B cell (primary cell): ENCODE data around the gene CTSL. TPM values are rescaled to one million over a fixed set of nuclear protein-coding genes. Genes with fewer than 3 reads are reported as not detected.

Source experiments
- ATAC-seq: fragments of 200-7000 bp; cut with Tn5 transposase; one replicate; pipeline ENCODE4 v1.10.0; 2021; ENCODE audit warnings: low read depth, mild to moderate bottlenecking, moderate number of reproducible peaks, moderate library complexity
- CTCF ChIA-PET: fragments of 350-600 bp; sonication (Branson Sonifier 250); formaldehyde crosslinking; loops from one replicate; lab custom pipeline; 2021; ENCODE audit warnings: antibody characterized with exemption, inconsistent platforms; lab: Charles Lee
- POLR2A ChIA-PET: fragments of 350-600 bp; sonication (Branson Sonifier 250); formaldehyde crosslinking; loops from one replicate; lab custom pipeline; 2021; ENCODE audit warnings: antibody characterized with exemption; lab: Charles Lee
- DNase-seq: peaks from one replicate; pipeline ENCODE4 v3.0.0; 2013
- H2AFZ ChIP-seq: 2 replicates; pipeline ENCODE4 v1.6.1; 2012; ENCODE audit warnings: mild to moderate bottlenecking, low read depth, low read length; ENCODE audit not compliant: insufficient read depth, poor library complexity, severe bottlenecking
- H3K27ac ChIP-seq, 2 donors: 1 replicate in 1 of 2; 2 replicates in 1 of 2; pipeline ENCODE4 v1.5.1; 2012 to 2013; ENCODE audit warnings: low read length in 2 of 2, mild to moderate bottlenecking in 2 of 2, moderate library complexity in 1 of 2
- H3K27me3 ChIP-seq, 4 experiments: fragments of 200-600 bp in 1 of 4; sonication (generic) in 1 of 4; replicated peaks in 1 of 4; 1 replicate in 2 of 4; 2 replicates in 2 of 4; pipeline versions ENCODE4 v1.6.1 to v1.7.0; 2013 to 2016; ENCODE audit warnings: low read length in 3 of 4, mild to moderate bottlenecking in 2 of 4, mixed read lengths in 1 of 4, moderate library complexity in 1 of 4; ENCODE audit not compliant: insufficient read depth in 4 of 4, control insufficient read depth in 3 of 4; ENCODE audit errors: control extremely low read depth in 1 of 4
- H3K36me3 ChIP-seq, 2 experiments: replicated peaks in 1 of 2; 1 replicate in 1 of 2; 2 replicates in 1 of 2; pipeline versions ENCODE4 v1.6.1 to v1.7.1; 2013; ENCODE audit warnings: low read length in 1 of 2; ENCODE audit not compliant: insufficient read depth in 2 of 2, control insufficient read depth in 1 of 2; ENCODE audit errors: control extremely low read depth in 1 of 2, extremely low read depth in 1 of 2
- H3K4me1 ChIP-seq, 2 donors: fragments of 200-600 bp in 1 of 2; sonication (generic) in 1 of 2; 1 replicate in 1 of 2; 2 replicates in 1 of 2; pipeline versions ENCODE4 v1.5.1 to v1.6.1; 2013 to 2017; ENCODE audit warnings: low read length in 2 of 2; ENCODE audit not compliant: control insufficient read depth in 2 of 2, insufficient read depth in 2 of 2
- H3K4me2 ChIP-seq: replicated peaks from 2 replicates; pipeline ENCODE3; 2012; ENCODE audit warnings: mild to moderate bottlenecking, low read depth, low read length; ENCODE audit not compliant: poor library complexity, severe bottlenecking
- H3K4me3 ChIP-seq, 5 experiments: fragments of 200-600 bp in 1 of 5; sonication (generic) in 1 of 5; 1 replicate in 3 of 5; 2 replicates in 2 of 5; pipeline versions ENCODE4 v1.5.1 to v1.7.0; 2011 to 2016; ENCODE audit warnings: low read length in 4 of 5, mild to moderate bottlenecking in 4 of 5, low read depth in 2 of 5, control low read depth in 1 of 5, moderate library complexity in 1 of 5; ENCODE audit not compliant: insufficient read depth in 1 of 5; ENCODE audit errors: control extremely low read depth in 1 of 5, extremely low read depth in 1 of 5
- H3K79me2 ChIP-seq: fragments of 200-600 bp; sonication (generic); one replicate; pipeline ENCODE4 v1.6.0; 2016; ENCODE audit warnings: low read length; ENCODE audit not compliant: control insufficient read depth, insufficient read depth
- H3K9ac ChIP-seq: fragments of 200-600 bp; sonication (generic); 2 replicates; pipeline ENCODE4 v1.6.1; 2017; ENCODE audit warnings: mild to moderate bottlenecking, low read length, moderate library complexity
- H3K9me3 ChIP-seq, 3 donors: one replicate each; pipeline versions ENCODE4 v1.6.1 to v1.7.1; 2013; ENCODE audit warnings: low read length in 2 of 3; ENCODE audit not compliant: control insufficient read depth in 2 of 3, insufficient read depth in 1 of 3; ENCODE audit errors: control extremely low read depth in 1 of 3
- H4K20me1 ChIP-seq: 2 replicates; pipeline ENCODE4 v1.6.0; 2012; ENCODE audit warnings: mild to moderate bottlenecking, low read length; ENCODE audit not compliant: insufficient read depth, control insufficient read depth, poor library complexity, severe bottlenecking
- H3K27ac Mint-ChIP-seq: one replicate; pipeline ENCODE4 v1.8.0; 2021; ENCODE audit warnings: mixed read lengths
- H3K27me3 Mint-ChIP-seq: one replicate; pipeline ENCODE4 v1.8.0; 2021; ENCODE audit warnings: mixed read lengths
- H3K4me1 Mint-ChIP-seq: one replicate; pipeline ENCODE4 v1.8.0; 2021; ENCODE audit warnings: mixed read lengths
- H3K4me3 Mint-ChIP-seq: one replicate; pipeline ENCODE4 v1.8.0; 2021; ENCODE audit warnings: mixed read lengths
- H3K9me3 Mint-ChIP-seq: one replicate; pipeline ENCODE4 v1.8.0; 2022; ENCODE audit warnings: mixed read lengths; ENCODE audit not compliant: insufficient read depth
- EZH2 ChIP-seq: IDR thresholded peaks from 2 replicates; pipeline ENCODE4 v1.6.1; 2012; ENCODE audit warnings: borderline replicate concordance, low read depth, mild to moderate bottlenecking, moderate library complexity, low read length; ENCODE audit not compliant: insufficient read depth, poor library complexity, severe bottlenecking
- WGBS: methylation state at CpG from one replicate; pipeline ENCODE4 v1.1.5; 2013; ENCODE audit warnings: missing lambda C conversion rate; ENCODE audit not compliant: insufficient coverage; 5-methylcytosine and 5-hydroxymethylcytosine counted together
- intact Hi-C: fragments of 100-400 bp; cut with micrococcal nuclease; formaldehyde crosslinking; loops from one replicate; pipeline ENCODE4 v1.10.0; 2022
- polyA plus RNA-seq: library from polyadenylated mRNA; depleted of rRNA; stranded (reverse); fragments of >200 nt; gene quantifications from 2 replicates; pipeline ENCODE4 v1.2.3, GENCODE V29; 2012
- total RNA-seq, 2 donors: library from RNA; stranded (reverse); fragments of 120-200 nt in 1 of 2; gene quantifications; 1 replicate in 1 of 2; 2 replicates in 1 of 2; pipeline versions ENCODE4 v1.2.3 to v1.2.4, GENCODE V29; 2013 to 2022
- TF ChIP-seq, protein P1 (sequence below): fragments of 200-600 bp; IDR thresholded peaks from one replicate; pipeline ENCODE4 v1.8.0; 2022; ENCODE audit warnings: antibody characterized with exemption, mild to moderate bottlenecking

Gene CTSL
- total and polyA plus RNA-seq, 2 donors (not counting 1 experiment from before 2014, with no cell fraction given): 0.13 to 0.74 TPM

DNA sequence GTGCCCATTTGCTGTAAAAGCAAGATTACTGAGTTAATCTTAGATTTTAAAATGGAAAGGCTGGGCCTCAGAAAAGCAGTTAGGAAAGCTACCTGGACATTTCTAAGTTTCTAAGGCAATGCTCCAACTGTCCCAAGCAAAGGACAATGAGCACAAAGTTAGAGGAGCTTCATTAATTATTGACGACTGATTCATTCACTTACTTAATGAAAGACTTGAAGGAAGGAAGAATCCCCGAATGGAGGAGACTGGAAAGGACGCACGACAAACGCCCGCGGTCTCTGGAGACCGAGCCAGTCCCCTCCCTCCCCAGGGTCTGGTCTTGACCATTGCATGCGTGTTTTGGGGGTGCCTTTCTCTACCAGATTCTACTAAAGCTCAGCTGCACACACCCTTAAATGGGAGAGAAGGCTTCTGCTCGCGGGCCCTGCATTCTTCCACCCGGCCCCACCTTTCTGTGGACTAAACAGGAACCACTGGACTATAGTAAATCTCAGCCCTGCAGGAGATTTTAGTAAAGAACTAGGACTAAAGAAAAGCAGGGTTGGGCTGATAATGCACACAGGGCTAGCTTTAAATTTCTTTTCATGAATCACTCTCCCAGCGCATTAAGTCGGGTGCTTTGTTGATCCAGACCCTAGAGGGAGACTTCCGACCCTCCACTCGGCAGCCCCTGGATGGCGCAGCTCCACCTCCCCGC is 44.8 kb downstream of the CTSL start:
- no peaks in the 10 kb centered on the region for H3K4me1 ChIP-seq
- no peaks in the 10 kb centered on the region for H4K20me1 ChIP-seq
- H3K27me3 ChIP-seq: peaks cover 0 to 6% (median 2%) of the 10 kb centered on the region in 4 experiments
- no peak overlapping the region for H3K4me2 ChIP-seq
- intact Hi-C loops: no loop called here
- no peak overlapping the region for H3K27ac ChIP-seq
- ATAC-seq (no peak), DNase-seq (no peak)
- POLR2A ChIA-PET: no interaction called here
- Mint-ChIP-seq H3K27me3 (no peaks in the 10 kb centered on the region), H3K4me1 (no peaks in the 10 kb centered on the region), H3K4me3 (no peak overlapping the region), H3K9me3 (no peaks in the 10 kb centered on the region), H3K27ac (no peak overlapping the region)
- WGBS: 40% methylated on average over 7 of the region's 18 CpGs
- CTCF ChIA-PET: no interaction called here
- peaks cover 0 to 5% (median 0%) of the 10 kb centered on the region in 3 donors for H3K9me3 ChIP-seq
- no peaks in the 10 kb centered on the region for H3K36me3 ChIP-seq
- no peak overlapping the region for H2AFZ ChIP-seq
- H3K79me2 ChIP-seq: no peaks in the 10 kb centered on the region
- no peak overlapping the region for H3K9ac ChIP-seq
- no peak overlapping the region for H3K4me3 ChIP-seq
- no peak for TF ChIP-seq EZH2
- TF ChIP-seq, protein P1, sequence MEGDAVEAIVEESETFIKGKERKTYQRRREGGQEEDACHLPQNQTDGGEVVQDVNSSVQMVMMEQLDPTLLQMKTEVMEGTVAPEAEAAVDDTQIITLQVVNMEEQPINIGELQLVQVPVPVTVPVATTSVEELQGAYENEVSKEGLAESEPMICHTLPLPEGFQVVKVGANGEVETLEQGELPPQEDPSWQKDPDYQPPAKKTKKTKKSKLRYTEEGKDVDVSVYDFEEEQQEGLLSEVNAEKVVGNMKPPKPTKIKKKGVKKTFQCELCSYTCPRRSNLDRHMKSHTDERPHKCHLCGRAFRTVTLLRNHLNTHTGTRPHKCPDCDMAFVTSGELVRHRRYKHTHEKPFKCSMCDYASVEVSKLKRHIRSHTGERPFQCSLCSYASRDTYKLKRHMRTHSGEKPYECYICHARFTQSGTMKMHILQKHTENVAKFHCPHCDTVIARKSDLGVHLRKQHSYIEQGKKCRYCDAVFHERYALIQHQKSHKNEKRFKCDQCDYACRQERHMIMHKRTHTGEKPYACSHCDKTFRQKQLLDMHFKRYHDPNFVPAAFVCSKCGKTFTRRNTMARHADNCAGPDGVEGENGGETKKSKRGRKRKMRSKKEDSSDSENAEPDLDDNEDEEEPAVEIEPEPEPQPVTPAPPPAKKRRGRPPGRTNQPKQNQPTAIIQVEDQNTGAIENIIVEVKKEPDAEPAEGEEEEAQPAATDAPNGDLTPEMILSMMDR: no peak

DNA sequence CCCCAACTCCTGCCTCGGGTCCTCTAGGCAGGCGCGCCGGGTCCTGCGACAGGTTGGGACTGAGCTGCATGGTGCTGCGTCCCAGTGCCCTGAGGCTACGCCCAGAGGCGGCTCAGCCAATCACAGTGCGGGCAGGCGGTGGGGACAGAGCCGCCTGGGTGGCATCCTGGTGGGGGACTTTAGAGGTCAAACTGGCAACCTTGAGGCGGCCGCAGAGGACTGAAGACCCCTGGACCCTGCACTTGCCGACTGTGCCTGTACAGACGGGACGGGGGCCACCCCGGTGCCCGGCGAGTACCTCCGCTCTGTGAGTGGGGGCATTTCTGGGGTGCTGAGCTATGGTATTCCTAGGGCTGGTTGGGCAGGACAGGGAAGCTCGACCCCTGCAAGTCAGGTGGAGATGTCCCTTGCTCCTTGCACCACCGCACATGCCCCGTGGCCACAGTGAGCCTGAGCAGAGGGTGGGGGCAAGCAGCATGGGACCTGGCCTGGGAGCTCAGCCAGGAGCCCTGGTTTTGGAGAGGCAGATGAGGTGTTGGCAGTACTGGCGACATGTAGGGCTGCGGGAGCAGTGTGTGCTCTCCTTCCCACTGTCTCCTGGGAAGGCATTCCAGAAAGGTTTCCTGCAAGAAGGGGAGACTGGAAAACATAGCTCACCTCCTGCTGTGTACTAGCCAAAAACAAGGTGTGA is 45.5 kb downstream of the CTSL start:
- Histone ChIP-seq H2AFZ (no peak overlapping the region), H3K36me3 (no peaks in the 10 kb centered on the region), H3K4me1 (no peaks in the 10 kb centered on the region), H3K9ac (no peak overlapping the region), H3K27me3 (peaks cover 0 to 6% (median 2%) of the 10 kb centered on the region in 4 experiments), H3K79me2 (no peaks in the 10 kb centered on the region), H4K20me1 (no peaks in the 10 kb centered on the region), H3K9me3 (peaks cover 0 to 5% (median 0%) of the 10 kb centered on the region in 3 donors), H3K4me2 (no peak overlapping the region), H3K4me3 (no peak overlapping the region), H3K27ac (no peak overlapping the region)
- Mint-ChIP-seq H3K4me1 (no peaks in the 10 kb centered on the region), H3K27ac (no peak overlapping the region), H3K27me3 (peaks cover 4% of the 10 kb centered on the region), H3K9me3 (no peaks in the 10 kb centered on the region), H3K4me3 (no peak overlapping the region)
- DNase-seq (no peak), ATAC-seq (no peak)
- ChIA-PET CTCF (no interaction called here), POLR2A (no interaction called here)
- WGBS: 68% methylated on average over 23 of the region's 25 CpGs
- intact Hi-C loops: no loop called here
- TF ChIP-seq, protein P1: no peak
- TF ChIP-seq EZH2: no peak
